CD14-positive monocyte (primary cell): ENCODE data around the gene GPR150. TPM values are rescaled to one million over a fixed set of nuclear protein-coding genes. Genes with fewer than 3 reads are reported as not detected.

ENCODE experiments used
- DNase-seq, 3 donors: peaks; one replicate each; pipeline ENCODE4 v3.0.0-alpha.2; 2011 to 2022
- H2AFZ ChIP-seq: 2 replicates; pipeline ENCODE4 v1.6.0; 2012; ENCODE audit warnings: mild to moderate bottlenecking, low read depth, low read length, inconsistent platforms; ENCODE audit not compliant: insufficient read depth, poor library complexity, severe bottlenecking
- H3K27ac ChIP-seq, 2 donors: 1 replicate in 1 of 2; 2 replicates in 1 of 2; pipeline ENCODE4 v1.5.1; 2012 to 2013; ENCODE audit warnings: low read length in 2 of 2, control low read depth in 1 of 2, inconsistent platforms in 1 of 2, low read depth in 1 of 2, mild to moderate bottlenecking in 1 of 2
- H3K27me3 ChIP-seq, 2 donors: one replicate each; pipeline versions ENCODE4 v1.6.0 to v1.6.1; 2011 to 2013; ENCODE audit warnings: low read length in 2 of 2; ENCODE audit not compliant: control insufficient read depth in 2 of 2, insufficient read depth in 2 of 2
- H3K36me3 ChIP-seq, 2 donors: replicated peaks in 1 of 2; 1 replicate in 1 of 2; 2 replicates in 1 of 2; pipeline versions ENCODE4 v1.5.1 to v1.6.1; 2012 to 2013; ENCODE audit warnings: low read length in 2 of 2, control low read depth in 1 of 2, inconsistent platforms in 1 of 2, mild to moderate bottlenecking in 1 of 2; ENCODE audit not compliant: insufficient read depth in 2 of 2, control insufficient read depth in 1 of 2
- H3K4me1 ChIP-seq, 2 donors: 1 replicate in 1 of 2; 2 replicates in 1 of 2; pipeline versions ENCODE4 v1.5.1 to v1.6.1; 2012 to 2013; ENCODE audit warnings: low read length in 2 of 2, control low read depth in 1 of 2, inconsistent platforms in 1 of 2, mild to moderate bottlenecking in 1 of 2, moderate library complexity in 1 of 2; ENCODE audit not compliant: insufficient read depth in 2 of 2, control insufficient read depth in 1 of 2
- H3K4me2 ChIP-seq: replicated peaks from 2 replicates; pipeline ENCODE3; 2012; ENCODE audit warnings: low read length, moderate library complexity, mild to moderate bottlenecking; ENCODE audit not compliant: poor library complexity, severe bottlenecking; ENCODE audit errors: extremely low read depth
- H3K4me3 ChIP-seq, 3 experiments: fragments of 200-600 bp in 1 of 3; sonication (generic) in 1 of 3; replicated peaks in 1 of 3; 1 replicate in 2 of 3; 2 replicates in 1 of 3; pipeline ENCODE4 v1.5.1; 2011 to 2013; ENCODE audit warnings: low read length in 3 of 3, mild to moderate bottlenecking in 3 of 3, control low read depth in 2 of 3, low read depth in 2 of 3, inconsistent platforms in 1 of 3, moderate library complexity in 1 of 3
- H3K79me2 ChIP-seq: 2 replicates; pipeline ENCODE4 v1.6.0; 2012; ENCODE audit warnings: mild to moderate bottlenecking, control low read depth, inconsistent platforms, low read length, moderate library complexity; ENCODE audit not compliant: insufficient read depth
- H3K9ac ChIP-seq: 2 replicates; pipeline ENCODE4 v1.6.0; 2017; ENCODE audit warnings: low read length, mild to moderate bottlenecking; ENCODE audit not compliant: insufficient read depth, poor library complexity, severe bottlenecking
- H3K9me3 ChIP-seq, 2 donors: replicated peaks in 1 of 2; 1 replicate in 1 of 2; 2 replicates in 1 of 2; pipeline versions ENCODE4 v1.5.1 to v1.6.1; 2012 to 2013; ENCODE audit warnings: low read length in 2 of 2, control low read depth in 1 of 2; ENCODE audit not compliant: control insufficient read depth in 1 of 2, insufficient read depth in 1 of 2
- H4K20me1 ChIP-seq: 2 replicates; pipeline ENCODE4 v1.6.0; 2012; ENCODE audit warnings: mild to moderate bottlenecking, low read length, control low read depth, moderate library complexity; ENCODE audit not compliant: insufficient read depth
- H3K27ac Mint-ChIP-seq, 7 donors: one replicate each; pipeline ENCODE4 v1.8.0; 2020; ENCODE audit warnings: mild to moderate bottlenecking in 7 of 7, mixed read lengths in 7 of 7, moderate library complexity in 6 of 7, inconsistent platforms in 2 of 7
- H3K27me3 Mint-ChIP-seq, 3 donors: one replicate each; pipeline ENCODE4 v1.8.0; 2021 to 2022; ENCODE audit warnings: low read depth in 3 of 3, mild to moderate bottlenecking in 3 of 3, mixed read lengths in 3 of 3, moderate library complexity in 3 of 3, inconsistent platforms in 1 of 3
- H3K36me3 Mint-ChIP-seq, 2 donors: one replicate each; pipeline ENCODE4 v1.8.0; 2020; ENCODE audit warnings: mixed read lengths in 2 of 2, inconsistent platforms in 1 of 2, mild to moderate bottlenecking in 1 of 2
- H3K4me1 Mint-ChIP-seq: one replicate; pipeline ENCODE4 v1.8.0; 2020; ENCODE audit warnings: mild to moderate bottlenecking, mixed read lengths
- H3K4me3 Mint-ChIP-seq, 2 donors: one replicate each; pipeline ENCODE4 v1.8.0; 2020; ENCODE audit warnings: mild to moderate bottlenecking in 2 of 2, mixed read lengths in 2 of 2, moderate library complexity in 1 of 2
- H3K9me3 Mint-ChIP-seq, 7 donors: one replicate each; pipeline ENCODE4 v1.8.0; 2020 to 2022; ENCODE audit warnings: mixed read lengths in 7 of 7, mild to moderate bottlenecking in 6 of 7, moderate library complexity in 6 of 7, inconsistent platforms in 2 of 7
- WGBS: methylation state at CpG from one replicate; pipeline ENCODE4 v1.1.5; 2013; ENCODE audit warnings: missing lambda C conversion rate; ENCODE audit not compliant: insufficient coverage; 5-methylcytosine and 5-hydroxymethylcytosine counted together
- intact Hi-C, 2 donors: fragments of 100-400 bp; cut with micrococcal nuclease; formaldehyde crosslinking; loops; one replicate each; pipeline versions ENCODE4 v1.15.0 to v1.15.1; 2023
- polyA plus RNA-seq, 3 donors: library from polyadenylated mRNA; depleted of rRNA in 1 of 3; unstranded in 2 of 3; stranded (reverse) in 1 of 3; fragments of 300-500 nt in 2 of 3; fragments of >200 nt in 1 of 3; fragmentation: Illumina TruSeq in 2 of 3; gene quantifications; 1 replicate in 2 of 3; 2 replicates in 1 of 3; pipeline ENCODE4 v1.2.3, GENCODE V29; 2012 to 2021
- TF ChIP-seq, protein P1 (sequence below): fragments of 200-600 bp; IDR thresholded peaks from one replicate; pipeline ENCODE4 v1.8.0; 2022; ENCODE audit warnings: antibody characterized with exemption, mild to moderate bottlenecking

GPR150 gene
- polyA plus RNA-seq, 3 donors = not detected

DNA sequence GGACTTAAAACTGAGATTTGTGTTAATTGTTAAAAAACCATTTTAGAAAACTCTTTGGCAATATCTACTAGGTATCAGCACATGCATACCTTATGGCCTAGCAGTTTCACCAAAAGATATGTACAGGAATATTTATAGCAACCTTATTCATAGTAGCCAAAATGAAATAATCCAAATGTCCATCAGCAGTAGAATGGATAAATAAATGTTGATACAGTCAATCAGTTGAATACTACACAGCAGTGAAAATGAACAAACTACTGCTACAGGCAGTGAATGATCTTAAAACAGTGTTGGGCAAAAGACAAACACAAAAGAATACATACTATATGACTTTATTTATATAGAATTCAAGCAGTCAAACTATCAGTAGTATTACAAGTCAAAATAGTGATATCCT is 43.1 kb downstream of the GPR150 start:
- TF ChIP-seq, protein P1, sequence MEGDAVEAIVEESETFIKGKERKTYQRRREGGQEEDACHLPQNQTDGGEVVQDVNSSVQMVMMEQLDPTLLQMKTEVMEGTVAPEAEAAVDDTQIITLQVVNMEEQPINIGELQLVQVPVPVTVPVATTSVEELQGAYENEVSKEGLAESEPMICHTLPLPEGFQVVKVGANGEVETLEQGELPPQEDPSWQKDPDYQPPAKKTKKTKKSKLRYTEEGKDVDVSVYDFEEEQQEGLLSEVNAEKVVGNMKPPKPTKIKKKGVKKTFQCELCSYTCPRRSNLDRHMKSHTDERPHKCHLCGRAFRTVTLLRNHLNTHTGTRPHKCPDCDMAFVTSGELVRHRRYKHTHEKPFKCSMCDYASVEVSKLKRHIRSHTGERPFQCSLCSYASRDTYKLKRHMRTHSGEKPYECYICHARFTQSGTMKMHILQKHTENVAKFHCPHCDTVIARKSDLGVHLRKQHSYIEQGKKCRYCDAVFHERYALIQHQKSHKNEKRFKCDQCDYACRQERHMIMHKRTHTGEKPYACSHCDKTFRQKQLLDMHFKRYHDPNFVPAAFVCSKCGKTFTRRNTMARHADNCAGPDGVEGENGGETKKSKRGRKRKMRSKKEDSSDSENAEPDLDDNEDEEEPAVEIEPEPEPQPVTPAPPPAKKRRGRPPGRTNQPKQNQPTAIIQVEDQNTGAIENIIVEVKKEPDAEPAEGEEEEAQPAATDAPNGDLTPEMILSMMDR = no peak
- no peak for DNase-seq

DNA sequence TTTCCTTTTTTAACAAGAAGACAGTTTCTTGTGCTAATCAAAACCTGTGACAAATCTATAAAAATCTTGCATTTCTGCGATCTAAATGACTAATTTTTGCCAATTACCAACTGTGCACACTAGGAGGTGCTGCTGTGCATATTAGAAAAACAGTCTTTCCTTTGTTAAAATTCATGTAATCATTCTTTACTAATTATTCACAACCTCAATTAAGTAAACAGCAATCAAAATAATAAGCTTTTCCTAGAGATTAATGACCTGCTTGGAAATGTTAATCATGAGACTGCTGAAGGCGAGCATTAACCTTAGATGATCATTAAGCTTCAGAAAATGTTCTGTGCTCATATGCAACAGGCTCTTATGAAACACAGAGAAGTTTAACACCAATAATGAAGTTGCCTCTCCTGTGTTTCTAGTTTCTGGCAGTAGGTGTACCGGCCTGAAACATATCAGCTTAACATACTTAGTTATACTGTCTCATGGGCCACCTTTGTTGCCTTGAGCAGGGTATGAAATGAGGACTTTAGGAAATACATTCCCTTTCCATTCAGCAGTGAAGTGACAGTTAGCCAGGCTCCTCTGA is 44.4 kb downstream of the GPR150 start:
- H3K27me3 ChIP-seq = no peaks in the 10 kb centered on the region
- H4K20me1 ChIP-seq = no peaks in the 10 kb centered on the region
- Mint-ChIP-seq H3K4me1 (peaks cover 7% of the 10 kb centered on the region), H3K27ac (no peak overlapping the region), H3K36me3 (no peaks in the 10 kb centered on the region), H3K4me3 (no peak overlapping the region), H3K27me3 (no peaks in the 10 kb centered on the region), H3K9me3 (no peaks in the 10 kb centered on the region)
- no peaks in the 10 kb centered on the region for H3K9me3 ChIP-seq
- TF ChIP-seq, protein P1 = peak; percentile 84
- DNase-seq = peak in 2 of 3 donors; percentile 21 to 44
- H3K4me1 ChIP-seq = peaks cover 3 to 10% of the 10 kb centered on the region in 2 donors
- H3K4me2 ChIP-seq = no peak overlapping the region
- no peaks in the 10 kb centered on the region for H3K79me2 ChIP-seq
- H3K36me3 ChIP-seq = no peaks in the 10 kb centered on the region
- H2AFZ ChIP-seq = no peak overlapping the region
- 67% methylated on average over 1 of the region's 3 CpGs for WGBS
- intact Hi-C loops = loop anchor here in 1 of 2 donors (5.0 kb wide), 1 partner anchor 933 kb away; no protein-coding TSS in a partner anchor
- H3K9ac ChIP-seq = no peak overlapping the region
- H3K4me3 ChIP-seq = no peak overlapping the region
- H3K27ac ChIP-seq = no peak overlapping the region

More for the DNA sequence above, 43.1 kb downstream of the GPR150 start:
- Histone ChIP-seq H3K9ac (no peak overlapping the region), H3K36me3 (no peaks in the 10 kb centered on the region), H3K4me2 (no peak overlapping the region), H3K27ac (no peak overlapping the region), H3K9me3 (no peaks in the 10 kb centered on the region), H2AFZ (no peak overlapping the region), H3K27me3 (no peaks in the 10 kb centered on the region), H3K79me2 (no peaks in the 10 kb centered on the region), H3K4me3 (no peak overlapping the region), H3K4me1 (peaks cover 3 to 10% of the 10 kb centered on the region in 2 donors), H4K20me1 (no peaks in the 10 kb centered on the region)
- H3K36me3 Mint-ChIP-seq = no peaks in the 10 kb centered on the region
- intact Hi-C loops = loop anchor here in 1 of 2 donors (5.0 kb wide), 1 partner anchor 934 kb away; no protein-coding TSS in a partner anchor
- no peak overlapping the region for H3K27ac Mint-ChIP-seq
- H3K9me3 Mint-ChIP-seq = no peaks in the 10 kb centered on the region
- H3K4me1 Mint-ChIP-seq = peaks cover 5% of the 10 kb centered on the region
- no peak overlapping the region for H3K4me3 Mint-ChIP-seq
- H3K27me3 Mint-ChIP-seq = no peaks in the 10 kb centered on the region
